SH-SY5Y (cell line): ENCODE results near the gene PDGFRB.

Source experiments
- GATA2 ChIP-seq: IDR thresholded peaks from 2 replicates; pipeline ENCODE4 v1.6.1; 2011; ENCODE audit warnings: mild to moderate bottlenecking, low read depth, low read length
- GATA3 ChIP-seq: IDR thresholded peaks from 2 replicates; pipeline ENCODE4 v1.6.1; 2011; ENCODE audit warnings: low read depth, mild to moderate bottlenecking, low read length, moderate library complexity

- no peak for TF ChIP-seq GATA2
- TF ChIP-seq GATA3, result no peak
Observed at GRCh38 chr5:150064681-150065220, 90.9 kb downstream of the PDGFRB start.
